GM12878 (cell line): ENCODE results near the gene CEP128. TPM values are rescaled to one million over a fixed set of nuclear protein-coding genes. Genes with fewer than 3 reads are reported as not detected.

Experiments used
- ATAC-seq: fragments of 200-7000 bp; cut with Tn5 transposase; 3 replicates; pipeline ENCODE4 v1.9.1; 2020; ENCODE audit warnings: mild to moderate bottlenecking, moderate library complexity
- BruUV-seq: library from RNA; stranded (reverse); fragments of 400-500 nt; replicated peaks from 2 replicates; lab custom pipeline; 2021; lab: Mats Ljungman, UMichigan
- CTCF ChIA-PET: fragments of 300-600 bp; sonication (Branson Sonifier 250); formaldehyde crosslinking; extraction: SDS; loops from one replicate; lab custom pipeline; 2021; ENCODE audit warnings: inconsistent platforms; lab: Yijun Ruan, JAX
- POLR2A ChIA-PET: fragments of 350-600 bp; formaldehyde crosslinking; extraction: SDS; loops from one replicate; lab custom pipeline; 2021; ENCODE audit warnings: inconsistent platforms; lab: Charles Lee
- RAD21 ChIA-PET: fragments of 300-600 bp; sonication (Branson Sonifier 250); formaldehyde crosslinking; loops from one replicate; lab custom pipeline; 2023; ENCODE audit warnings: antibody characterized with exemption; ENCODE audit not compliant: unreplicated experiment; lab: Charles Lee
- SMC1A ChIA-PET: fragments of 300-600 bp; sonication (Branson Sonifier 250); formaldehyde crosslinking; loops from one replicate; lab custom pipeline; 2023; ENCODE audit not compliant: unreplicated experiment, uncharacterized antibody; lab: Charles Lee
- DNase-seq: peaks from one replicate; pipeline ENCODE4 v3.0.0-alpha.2; 2011; ENCODE audit warnings: low read depth, low spot score
- FAIRE-seq: peaks from 3 replicates; lab custom pipeline; 2011; peaks lifted over from hg19 to GRCh38; lab: Jason Lieb, UNC
- H2AFZ ChIP-seq: 2 replicates; pipeline ENCODE4 v1.6.0; 2011; ENCODE audit warnings: low read depth, low read length, control low read depth; ENCODE audit not compliant: control insufficient read depth
- H3K27ac ChIP-seq: 2 replicates; pipeline ENCODE4 v1.5.1; 2011; ENCODE audit warnings: control low read depth; ENCODE audit not compliant: control insufficient read depth, insufficient read depth
- H3K27me3 ChIP-seq, 2 experiments: replicated peaks in 1 of 2; 2 replicates each; pipeline versions ENCODE4 v1.6.0 to v1.6.1; 2011; ENCODE audit warnings: low read length in 1 of 2; ENCODE audit not compliant: control insufficient read depth in 2 of 2, insufficient read depth in 2 of 2
- H3K36me3 ChIP-seq, 2 experiments: 2 replicates each; pipeline ENCODE4 v1.5.1; 2011; ENCODE audit warnings: low read length in 1 of 2; ENCODE audit not compliant: control insufficient read depth in 2 of 2, insufficient read depth in 2 of 2
- H3K4me1 ChIP-seq: 2 replicates; pipeline ENCODE4 v1.6.1; 2011; ENCODE audit warnings: mild to moderate bottlenecking, low read length, moderate library complexity, mixed read lengths; ENCODE audit not compliant: control insufficient read depth, insufficient read depth
- H3K4me2 ChIP-seq: 2 replicates; pipeline ENCODE4 v1.6.0; 2011; ENCODE audit warnings: control low read depth; ENCODE audit not compliant: control insufficient read depth, insufficient read depth
- H3K4me3 ChIP-seq: fragments of 200-600 bp; sonication (generic); 2 replicates; pipeline ENCODE4 v1.5.1; 2016
- H3K79me2 ChIP-seq: 2 replicates; pipeline ENCODE4 v1.6.0; 2011; ENCODE audit warnings: low read length; ENCODE audit not compliant: control insufficient read depth, insufficient read depth
- H3K9ac ChIP-seq: 2 replicates; pipeline ENCODE4 v1.8.0; 2011; ENCODE audit warnings: low read length, control low read depth, mixed read lengths; ENCODE audit not compliant: control insufficient read depth, insufficient read depth
- H3K9me3 ChIP-seq: replicated peaks from 3 replicates; pipeline ENCODE4 v1.5.1; 2011; ENCODE audit warnings: mild to moderate bottlenecking, low read length; ENCODE audit not compliant: control insufficient read depth, insufficient read depth
- H4K20me1 ChIP-seq: 2 replicates; pipeline ENCODE4 v1.6.0; 2011; ENCODE audit not compliant: control insufficient read depth, insufficient read depth
- GABPA ChIP-seq: IDR thresholded peaks from 2 replicates; pipeline ENCODE4 v1.6.1; 2014; ENCODE audit warnings: antibody characterized with exemption, low read depth, mild to moderate bottlenecking, inconsistent platforms
- HDGF ChIP-seq: fragments of 450-650 bp; IDR thresholded peaks from 2 replicates; pipeline ENCODE4 v1.6.1; 2016; ENCODE audit warnings: antibody characterized with exemption
- KDM1A ChIP-seq: fragments of 200-600 bp; sonication (generic); IDR thresholded peaks from 2 replicates; pipeline ENCODE4 v1.6.1; 2016; ENCODE audit warnings: borderline replicate concordance
- SMAD5 ChIP-seq: IDR thresholded peaks from 2 replicates; pipeline ENCODE4 v1.6.1; 2016; ENCODE audit warnings: antibody characterized with exemption, low read depth
- STAT3 ChIP-seq: IDR thresholded peaks from 2 replicates; pipeline ENCODE4 v1.6.1; 2011; ENCODE audit warnings: low read depth, low read length, improper control_type of control experiment
- TARDBP ChIP-seq: IDR thresholded peaks from 2 replicates; pipeline ENCODE4 v1.6.1; 2016; ENCODE audit warnings: borderline replicate concordance
- WGBS: methylation state at CpG from one replicate; pipeline ENCODE4 v1.1.6; 2016; ENCODE audit warnings: low lambda C conversion rate; ENCODE audit not compliant: insufficient replicate concordance, insufficient coverage; ENCODE audit errors: missing lambda C conversion rate; 5-methylcytosine and 5-hydroxymethylcytosine counted together
- in situ Hi-C: fragments of 300-500 bp; cut with MboI; formaldehyde crosslinking; loops from 9 replicates; pipeline ENCODE4 v1.14.3; 2018; ENCODE audit warnings: mixed read lengths
- intact Hi-C: fragments of 100-400 bp; cut with micrococcal nuclease; formaldehyde crosslinking; loops from one replicate; pipeline ENCODE4 v1.14.2; 2022; ENCODE audit not compliant: unreplicated experiment
- polyA plus RNA-seq, 11 experiments: library from polyadenylated mRNA; depleted of rRNA in 4 of 11; unstranded in 6 of 11; stranded (reverse) in 5 of 11; fragments of >200 nt; fragmentation: Nextera tagmentation in 4 of 11; fragmentation: Illumina TruSeq in 1 of 11; extraction: Ambion mirVana in 4 of 11; extraction: Trizol in 1 of 11; gene quantifications; 1 replicate in 1 of 11; 2 replicates in 10 of 11; pipeline versions ENCODE4 v1.2.1 to v1.2.3, GENCODE V29; 2011 to 2016; ENCODE audit warnings: inconsistent platforms in 2 of 11, missing spikeins in 2 of 11, low read depth in 1 of 11
- total RNA-seq, 4 experiments: library from RNA; depleted of rRNA in 3 of 4; stranded (reverse); fragments of >200 nt in 3 of 4; fragmentation: Illumina TruSeq in 1 of 4; extraction: Trizol in 1 of 4; gene quantifications; 2 replicates each; pipeline versions ENCODE4 v1.2.1 to v1.2.3, GENCODE V29; 2013 to 2021
- TF ChIP-seq, protein P1 (sequence below), 3 experiments: IDR thresholded peaks in 2 of 3; conservative IDR thresholded peaks in 1 of 3; 2 replicates each; pipeline ENCODE4 v1.5.1; 2011; ENCODE audit warnings: low read depth in 3 of 3, low read length in 3 of 3, mild to moderate bottlenecking in 3 of 3, control low read depth in 2 of 3, moderate library complexity in 2 of 3, inconsistent platforms in 1 of 3, mixed read lengths in 1 of 3; ENCODE audit not compliant: control insufficient read depth in 2 of 3, insufficient read depth in 1 of 3; ENCODE audit errors: extremely low read depth in 1 of 3

Gene CEP128
- total and polyA plus RNA-seq, 10 of the 15 experiments (the other 5 are each of a cell fraction or from before 2014, with no cell fraction given) = 1.1 to 6.7 (median 3.4) TPM

DNA sequence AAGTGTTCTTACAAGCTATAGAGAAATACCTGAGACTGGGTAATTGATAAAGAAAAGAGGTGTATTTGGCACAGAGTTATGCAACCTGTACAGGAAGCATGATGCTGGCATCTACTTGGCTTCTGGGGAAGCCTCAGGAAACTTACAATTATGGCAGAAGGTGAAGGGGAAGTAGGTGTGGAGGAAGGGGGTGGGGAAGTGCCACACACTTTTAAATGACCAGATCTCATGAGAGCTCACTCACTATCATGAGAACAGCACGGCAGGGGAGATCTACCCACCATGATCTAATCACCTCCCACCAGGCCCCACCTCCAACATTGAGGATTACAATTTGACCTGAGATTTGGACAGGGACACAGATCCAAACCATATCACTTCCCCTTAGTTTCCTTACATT lies 46.7 kb upstream of the CEP128 start:
- POLR2A ChIA-PET = no interaction called here
- Histone ChIP-seq H3K9ac (no peak overlapping the region), H3K27ac (no peak overlapping the region), H2AFZ (no peak overlapping the region), H3K4me1 (no peaks in the 10 kb centered on the region), H3K27me3 (peaks cover 0 to 14% of the 10 kb centered on the region in 2 experiments; a peak in 3 of 4 replicates), H3K36me3 (no peaks in the 10 kb centered on the region)
- CTCF ChIA-PET = interaction anchor here (1.2 to 7.2 kb wide), 14 partner anchors 10 to 1178 kb away, joined by 3 to 178 read pairs (median 6); partner anchors contain the start of gene TSHR
- in situ Hi-C loops = loop anchor here (5.0 kb wide), 1 partner anchor 36 kb away; no protein-coding TSS in a partner anchor
- RAD21 ChIA-PET = interaction anchor here (1.1 to 4.7 kb wide), 7 partner anchors 10 to 476 kb away, joined by 3 to 64 read pairs (median 7); partner anchors contain the start of genes CEP128 and TSHR
- no TSS peak for BruUV-seq
- TF ChIP-seq TARDBP (no peak), SMAD5 (no peak), HDGF (no peak), KDM1A (no peak), GABPA (no peak), STAT3 (no peak)
- TF ChIP-seq, protein P1, sequence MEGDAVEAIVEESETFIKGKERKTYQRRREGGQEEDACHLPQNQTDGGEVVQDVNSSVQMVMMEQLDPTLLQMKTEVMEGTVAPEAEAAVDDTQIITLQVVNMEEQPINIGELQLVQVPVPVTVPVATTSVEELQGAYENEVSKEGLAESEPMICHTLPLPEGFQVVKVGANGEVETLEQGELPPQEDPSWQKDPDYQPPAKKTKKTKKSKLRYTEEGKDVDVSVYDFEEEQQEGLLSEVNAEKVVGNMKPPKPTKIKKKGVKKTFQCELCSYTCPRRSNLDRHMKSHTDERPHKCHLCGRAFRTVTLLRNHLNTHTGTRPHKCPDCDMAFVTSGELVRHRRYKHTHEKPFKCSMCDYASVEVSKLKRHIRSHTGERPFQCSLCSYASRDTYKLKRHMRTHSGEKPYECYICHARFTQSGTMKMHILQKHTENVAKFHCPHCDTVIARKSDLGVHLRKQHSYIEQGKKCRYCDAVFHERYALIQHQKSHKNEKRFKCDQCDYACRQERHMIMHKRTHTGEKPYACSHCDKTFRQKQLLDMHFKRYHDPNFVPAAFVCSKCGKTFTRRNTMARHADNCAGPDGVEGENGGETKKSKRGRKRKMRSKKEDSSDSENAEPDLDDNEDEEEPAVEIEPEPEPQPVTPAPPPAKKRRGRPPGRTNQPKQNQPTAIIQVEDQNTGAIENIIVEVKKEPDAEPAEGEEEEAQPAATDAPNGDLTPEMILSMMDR (IDR thresholded peaks at IDR 0.05 in 2 of 3, conservative IDR thresholded peaks at IDR 0.05 in 1 of 3; ENCODE audit: control insufficient read depth in 2 of 3, extremely low read depth in 1 of 3, insufficient read depth in 1 of 3, low read depth in 3 of 3, low read length in 3 of 3) = no peak
- TF ChIP-seq, all 136 proteins: peak for 0
- intact Hi-C loops = loop anchor here (2.0 to 10.0 kb wide), 3 partner anchors 137 to 783 kb away; no protein-coding TSS in a partner anchor
- no peaks in the 10 kb centered on the region for H4K20me1 ChIP-seq
- ATAC-seq (peak; percentile 22; the same call in 2 of the 3 replicates), DNase-seq (no peak), FAIRE-seq (no peak)
- no peaks in the 10 kb centered on the region for H3K9me3 ChIP-seq
- no peak overlapping the region for H3K4me2 ChIP-seq
- 9% methylated on average over 1 of the region's 1 CpG for WGBS
- no peak overlapping the region for H3K4me3 ChIP-seq
- SMC1A ChIA-PET = interaction anchor here (1.1 to 4.6 kb wide), 18 partner anchors 9 to 775 kb away, joined by 3 to 55 read pairs (median 6); partner anchors contain the start of gene TSHR
- H3K79me2 ChIP-seq = no peaks in the 10 kb centered on the region
